K562 (cell line): ENCODE data around the gene PHF21A.

Experiments used
- BRF1 ChIP-seq: IDR thresholded peaks from 3 replicates; pipeline ENCODE4 v1.6.1; 2011; ENCODE audit warnings: borderline replicate concordance, mild to moderate bottlenecking; ENCODE audit not compliant: insufficient read length; ENCODE audit errors: extremely low read depth
- E4F1 ChIP-seq: fragments of 250-450 bp; sonication (Bioruptor Pico); IDR thresholded peaks from 2 replicates; pipeline ENCODE4 v1.5.0; 2021; ENCODE audit warnings: mild to moderate bottlenecking, borderline replicate concordance
- JUNB ChIP-seq: fragments of 450-650 bp; formaldehyde crosslinking; conservative IDR thresholded peaks from 2 replicates; pipeline ENCODE4 v1.4.0; 2020; ENCODE audit warnings: mild to moderate bottlenecking
- PHF21A ChIP-seq: fragments of 450-650 bp; IDR thresholded peaks from 2 replicates; pipeline ENCODE4 v1.6.1; 2017; ENCODE audit warnings: low read depth, borderline replicate concordance
- SNRNP70 ChIP-seq: fragments of 200-400 bp; formaldehyde crosslinking; optimal IDR thresholded peaks from 2 replicates; pipeline ENCODE3; 2017; ENCODE audit warnings: low read depth, low read length

GRCh38 chr11:45926536-45927331, 194.5 kb downstream of the PHF21A start:
- TF ChIP-seq JUNB (no peak), E4F1 (CRISPR knock-in tag) (no peak), BRF1 (no peak), SNRNP70 (no peak), PHF21A (no peak)
